Common myeloid progenitor, CD34-positive (primary cell): ENCODE measurements around the gene PDE3A.

Experiments used
- CTCF ChIA-PET: fragments of 350-600 bp; sonication (Branson Sonifier 250); formaldehyde crosslinking; loops from one replicate; lab custom pipeline; 2021; ENCODE audit warnings: antibody characterized with exemption; lab: Charles Lee
- POLR2A ChIA-PET: fragments of 350-600 bp; sonication (Branson Sonifier 250); formaldehyde crosslinking; loops from one replicate; lab custom pipeline; 2021; ENCODE audit warnings: antibody characterized with exemption; lab: Charles Lee
- DNase-seq, 3 donors: peaks; one replicate each; pipeline versions ENCODE4 v3.0.0 to v3.0.0-alpha.2; 2013
- H3K27ac ChIP-seq, 2 experiments: 1 replicate in 1 of 2; 2 replicates in 1 of 2; pipeline ENCODE4 v1.7.0; 2013; ENCODE audit warnings: inconsistent platforms in 2 of 2, low read length in 2 of 2, mild to moderate bottlenecking in 2 of 2, low read depth in 1 of 2, moderate library complexity in 1 of 2; ENCODE audit not compliant: severe bottlenecking in 2 of 2, insufficient read depth in 1 of 2, poor library complexity in 1 of 2
- H3K27me3 ChIP-seq, 5 experiments: replicated peaks in 2 of 5; 1 replicate in 3 of 5; 2 replicates in 2 of 5; pipeline versions ENCODE4 v1.6.1 to v1.7.0; 2013; ENCODE audit warnings: low read length in 4 of 5, mild to moderate bottlenecking in 2 of 5, moderate library complexity in 2 of 5, inconsistent platforms in 1 of 5; ENCODE audit not compliant: insufficient read depth in 5 of 5, control insufficient read depth in 4 of 5
- H3K36me3 ChIP-seq, 4 experiments: 1 replicate in 2 of 4; 2 replicates in 2 of 4; pipeline versions ENCODE4 v1.6.1 to v1.7.0; 2013; ENCODE audit warnings: low read length in 3 of 4, control low read depth in 1 of 4, mild to moderate bottlenecking in 1 of 4; ENCODE audit not compliant: control insufficient read depth in 4 of 4, insufficient read depth in 4 of 4
- H3K4me1 ChIP-seq, 4 experiments: 1 replicate in 3 of 4; 2 replicates in 1 of 4; pipeline versions ENCODE4 v1.6.1 to v1.7.1; 2013; ENCODE audit warnings: low read length in 3 of 4, mild to moderate bottlenecking in 3 of 4, control low read depth in 1 of 4, inconsistent platforms in 1 of 4, moderate library complexity in 1 of 4; ENCODE audit not compliant: control insufficient read depth in 4 of 4, insufficient read depth in 4 of 4; ENCODE audit errors: control extremely low read depth in 1 of 4
- H3K4me3 ChIP-seq, 7 experiments: 1 replicate in 4 of 7; 2 replicates in 3 of 7; pipeline versions ENCODE4 v1.5.1 to v1.7.0; 2013; ENCODE audit warnings: mild to moderate bottlenecking in 7 of 7, low read length in 6 of 7, moderate library complexity in 6 of 7, inconsistent platforms in 2 of 7, low read depth in 2 of 7, control low read depth in 1 of 7; ENCODE audit not compliant: insufficient read depth in 4 of 7, control insufficient read depth in 1 of 7; ENCODE audit errors: extremely low read depth in 1 of 7
- H3K9me3 ChIP-seq, 5 experiments: 1 replicate in 4 of 5; 2 replicates in 1 of 5; pipeline versions ENCODE4 v1.6.1 to v1.7.1; 2013; ENCODE audit warnings: low read length in 4 of 5, mild to moderate bottlenecking in 2 of 5, inconsistent platforms in 1 of 5, low read depth in 1 of 5, moderate library complexity in 1 of 5; ENCODE audit not compliant: control insufficient read depth in 4 of 5, insufficient read depth in 2 of 5; ENCODE audit errors: control extremely low read depth in 1 of 5
- WGBS: methylation state at CpG from one replicate; pipeline ENCODE4 v1.1.5; 2013; ENCODE audit not compliant: insufficient coverage; 5-methylcytosine and 5-hydroxymethylcytosine counted together

Gene PDE3A

GRCh38 chr12:20555771-20556170, 187.4 kb downstream of the PDE3A start:
- no peaks in the 10 kb centered on the region for H3K27me3 ChIP-seq
- WGBS: no CpG with 5 or more reads among the region's 3 CpGs
- DNase-seq: no peak
- ChIA-PET CTCF (interaction anchor here (0.9 kb wide), 1 partner anchor 798 kb away, joined by 3 read pairs; no protein-coding TSS in a partner anchor), POLR2A (no interaction called here)
- H3K27ac ChIP-seq: no peak overlapping the region
- H3K36me3 ChIP-seq: no peaks in the 10 kb centered on the region
- no peaks in the 10 kb centered on the region for H3K9me3 ChIP-seq
- no peak overlapping the region for H3K4me3 ChIP-seq
- no peaks in the 10 kb centered on the region for H3K4me1 ChIP-seq

GRCh38 chr12:20557096-20557495, 188.8 kb downstream of the PDE3A start:
- H3K27ac ChIP-seq: no peak overlapping the region
- H3K4me1 ChIP-seq: no peaks in the 10 kb centered on the region
- WGBS: no CpG with 5 or more reads among the region's 1 CpG
- ChIA-PET CTCF (no interaction called here), POLR2A (no interaction called here)
- no peak for DNase-seq
- H3K9me3 ChIP-seq: no peaks in the 10 kb centered on the region
- no peak overlapping the region for H3K4me3 ChIP-seq
- no peaks in the 10 kb centered on the region for H3K27me3 ChIP-seq
- H3K36me3 ChIP-seq: no peaks in the 10 kb centered on the region

GRCh38 chr12:20560935-20561334, 192.6 kb downstream of the PDE3A start:
- Histone ChIP-seq H3K4me1 (no peaks in the 10 kb centered on the region), H3K36me3 (no peaks in the 10 kb centered on the region), H3K27me3 (no peaks in the 10 kb centered on the region), H3K4me3 (no peak overlapping the region), H3K9me3 (no peaks in the 10 kb centered on the region), H3K27ac (no peak overlapping the region)
- WGBS: 99% methylated on average over 7 of the region's 8 CpGs
- POLR2A ChIA-PET: no interaction called here
- CTCF ChIA-PET: no interaction called here
- DNase-seq: no peak

- CTCF ChIA-PET: interaction anchor here (0.7 kb wide), 1 partner anchor 428 kb away, joined by 5 read pairs; no protein-coding TSS in a partner anchor
- H3K27ac ChIP-seq: no peak overlapping the region
- no peak for DNase-seq
- H3K9me3 ChIP-seq: no peaks in the 10 kb centered on the region
- H3K4me1 ChIP-seq: no peaks in the 10 kb centered on the region
- WGBS: no CpG with 5 or more reads among the region's 3 CpGs
- POLR2A ChIA-PET: interaction anchor here (0.5 kb wide), 1 partner anchor 947 kb away, joined by 3 read pairs; no protein-coding TSS in a partner anchor
- H3K4me3 ChIP-seq: no peak overlapping the region
- H3K36me3 ChIP-seq: no peaks in the 10 kb centered on the region
- H3K27me3 ChIP-seq: no peaks in the 10 kb centered on the region
Observed at GRCh38 chr12:20561871-20562270, 193.5 kb downstream of the PDE3A start.

- Histone ChIP-seq H3K27ac (no peak overlapping the region), H3K4me3 (no peak overlapping the region), H3K4me1 (no peaks in the 10 kb centered on the region), H3K9me3 (no peaks in the 10 kb centered on the region), H3K36me3 (no peaks in the 10 kb centered on the region), H3K27me3 (no peaks in the 10 kb centered on the region)
- CTCF ChIA-PET: no interaction called here
- POLR2A ChIA-PET: interaction anchor here (0.8 kb wide), 1 partner anchor 528 kb away, joined by 3 read pairs; no protein-coding TSS in a partner anchor
- no peak for DNase-seq
Observed at GRCh38 chr12:20567413-20567812, 199.1 kb downstream of the PDE3A start.

- no peak overlapping the region for H3K4me3 ChIP-seq
- H3K27me3 ChIP-seq: no peaks in the 10 kb centered on the region
- no CpG with 5 or more reads among the region's 5 CpGs for WGBS
- H3K36me3 ChIP-seq: no peaks in the 10 kb centered on the region
- ChIA-PET CTCF (interaction anchor here (1.5 kb wide), 1 partner anchor 226 kb away, joined by 3 read pairs; no protein-coding TSS in a partner anchor), POLR2A (no interaction called here)
- DNase-seq: no peak
- H3K27ac ChIP-seq: no peak overlapping the region
- no peaks in the 10 kb centered on the region for H3K4me1 ChIP-seq
- H3K9me3 ChIP-seq: no peaks in the 10 kb centered on the region
Observed at GRCh38 chr12:20572451-20572850, 204.1 kb downstream of the PDE3A start.

- no peak overlapping the region for H3K4me3 ChIP-seq
- H3K36me3 ChIP-seq: no peaks in the 10 kb centered on the region
- ChIA-PET POLR2A (no interaction called here), CTCF (no interaction called here)
- H3K27me3 ChIP-seq: no peaks in the 10 kb centered on the region
- H3K4me1 ChIP-seq: no peaks in the 10 kb centered on the region
- H3K9me3 ChIP-seq: no peaks in the 10 kb centered on the region
- no peak for DNase-seq
- no CpG with 5 or more reads among the region's 3 CpGs for WGBS
- H3K27ac ChIP-seq: no peak overlapping the region
Observed at GRCh38 chr12:20576528-20576927, 208.2 kb downstream of the PDE3A start.
